GM19463 (cell line): ENCODE measurements around the gene PHYHIPL.
"Not testable (repeated sequence)": the region's sequence is repeated elsewhere in the genome, so short reads cannot be mapped to it uniquely, and the experiment has no call there.

Experiments
- ATAC-seq: cut with Tn5 transposase; IDR thresholded peaks from one replicate; pipeline ENCODE4 v1.9.1; 2021; ENCODE audit warnings: mild to moderate bottlenecking, moderate library complexity; ENCODE audit not compliant: unreplicated experiment

Gene PHYHIPL

DNA sequence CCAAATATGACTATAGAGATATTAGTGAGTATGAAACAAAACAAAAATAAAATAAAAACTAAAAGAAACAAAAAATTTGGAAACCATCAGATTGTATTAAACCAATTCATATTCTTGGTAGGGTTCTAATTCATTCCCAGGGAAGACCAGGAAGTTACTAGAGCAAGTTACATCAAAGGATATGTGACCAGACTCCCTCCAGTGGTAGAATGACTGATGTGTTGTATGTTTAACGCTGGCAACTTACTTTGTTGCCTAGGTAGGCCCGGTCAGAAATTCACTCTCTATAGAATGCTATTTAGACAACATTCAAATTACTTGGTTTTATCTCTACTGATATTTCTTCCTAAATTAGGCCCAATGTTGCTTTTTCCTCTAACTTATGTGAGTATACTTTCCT, 5.2 kb downstream of the PHYHIPL start:
- peak; percentile 62 for ATAC-seq

GRCh38 chr10:59190332-59190731, 13.9 kb downstream of the PHYHIPL start:
- ATAC-seq, result no peak

DNA sequence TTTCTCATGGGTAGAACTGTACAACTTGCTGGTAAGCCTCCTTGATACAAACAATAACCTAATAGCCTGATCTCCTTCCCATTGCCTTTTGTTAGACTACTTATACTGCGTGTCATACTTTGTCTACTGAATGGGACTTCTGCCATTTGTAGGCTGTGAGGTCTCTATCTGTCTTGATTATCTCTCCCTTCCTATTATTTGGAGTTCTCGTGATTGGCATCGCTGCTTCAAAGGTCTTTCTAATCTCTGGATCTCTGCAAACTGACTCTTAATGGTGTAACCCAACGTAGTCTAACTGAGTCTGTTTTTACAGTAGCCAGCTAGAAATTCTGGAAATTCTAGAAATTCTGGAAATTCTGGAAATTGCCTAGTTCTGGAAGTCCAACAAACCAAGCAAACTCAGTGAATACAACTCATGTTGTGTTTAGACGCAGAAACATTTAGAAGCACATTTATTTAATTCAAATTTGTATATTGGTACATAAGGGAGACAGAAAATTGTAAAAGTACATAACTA, 29.8 kb downstream of the PHYHIPL start:
- ATAC-seq, result no peak

GRCh38 chr10:59212301-59212798, 35.9 kb downstream of the PHYHIPL start:
- no peak for ATAC-seq

DNA sequence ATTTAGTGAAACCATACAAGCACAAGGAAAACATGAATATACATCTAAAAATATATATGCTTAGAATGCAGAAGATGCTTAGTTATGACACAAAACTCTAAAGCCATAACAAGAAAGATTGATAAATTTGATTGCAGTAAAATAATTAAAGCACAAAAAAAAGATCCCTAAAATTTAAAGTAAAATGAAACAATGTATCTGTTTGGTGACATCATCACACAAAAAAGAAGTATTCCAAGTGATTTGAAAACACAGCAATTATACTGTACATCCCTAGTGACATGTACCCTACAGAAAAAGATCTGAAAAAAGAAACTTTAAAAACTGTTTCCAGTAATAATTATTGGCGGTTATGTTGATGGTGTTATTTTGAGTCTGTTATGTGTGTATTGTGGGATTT, 37.7 kb downstream of the PHYHIPL start:
- ATAC-seq, result no peak

- no peak for ATAC-seq
Observed at GRCh38 chr10:59216178-59216869, 39.9 kb downstream of the PHYHIPL start.

GRCh38 chr10:59222788-59223187, 46.3 kb downstream of the PHYHIPL start:
- ATAC-seq, result no peak

DNA sequence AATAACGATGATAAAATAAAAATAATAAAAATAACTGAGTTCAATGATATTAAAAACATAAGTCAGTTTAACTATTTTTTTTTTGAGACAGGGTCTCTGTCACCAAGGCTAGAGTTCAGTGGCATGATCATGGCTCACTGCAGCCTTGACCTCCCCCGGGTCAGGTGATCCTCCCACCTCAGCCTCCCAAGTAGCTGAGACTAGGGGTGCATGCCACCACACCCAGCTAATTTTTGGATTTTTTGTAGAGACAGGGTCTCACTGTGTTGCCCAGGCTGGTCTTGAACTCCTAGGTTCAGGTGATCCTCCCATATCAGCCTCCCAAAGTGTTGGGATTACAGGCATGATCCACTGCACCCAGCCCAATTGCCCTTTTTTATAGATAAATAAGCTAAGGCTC, 47.2 kb downstream of the PHYHIPL start:
- ATAC-seq, result not testable (repeated sequence)

- no peak for ATAC-seq
Observed at GRCh38 chr10:59225211-59225610, 48.8 kb downstream of the PHYHIPL start.

DNA sequence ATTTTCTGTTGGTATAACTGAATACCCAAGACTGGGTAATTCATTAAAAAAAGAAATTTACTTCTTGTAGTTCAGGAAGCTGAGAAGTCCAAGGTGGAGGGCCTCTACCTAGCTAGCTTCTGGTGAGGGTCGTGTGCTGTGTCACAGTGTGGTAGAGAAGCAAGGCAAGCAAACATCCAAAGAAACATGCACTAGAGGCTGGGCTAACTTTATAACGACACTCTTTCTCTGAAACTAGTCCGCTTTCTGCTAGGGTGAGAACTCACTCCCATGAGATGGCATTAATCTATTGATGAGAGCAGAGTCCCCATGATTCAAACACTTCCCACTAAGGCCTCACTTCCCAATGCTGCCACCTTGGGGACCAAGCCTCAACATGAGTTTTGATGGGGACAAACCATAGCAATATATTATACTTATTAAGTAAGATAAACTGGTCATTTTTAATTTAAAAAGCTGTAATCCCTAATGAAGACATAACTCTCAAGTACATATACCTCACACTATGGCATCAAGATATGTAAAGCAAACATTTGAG, 50.8 kb downstream of the PHYHIPL start:
- ATAC-seq, result no peak

DNA sequence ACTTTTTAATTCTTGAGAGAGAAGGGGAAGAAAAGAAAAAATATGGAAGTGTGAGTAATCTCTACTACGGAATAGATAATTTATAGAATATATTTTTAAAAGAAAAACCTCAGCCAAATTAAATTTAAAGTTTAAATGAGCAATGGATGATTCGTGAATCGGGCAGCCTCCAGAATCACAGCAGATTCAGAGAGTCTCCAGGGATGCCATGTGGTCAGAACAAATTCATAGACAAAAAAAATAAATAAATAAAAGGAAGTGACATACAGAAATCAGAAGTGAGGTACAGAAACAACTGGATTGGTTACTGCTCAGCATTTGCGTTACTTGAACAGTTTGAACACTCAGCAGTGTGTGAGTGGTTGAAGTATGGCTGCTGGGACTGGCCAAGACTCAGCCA, 53.0 kb downstream of the PHYHIPL start:
- ATAC-seq, result no peak

DNA sequence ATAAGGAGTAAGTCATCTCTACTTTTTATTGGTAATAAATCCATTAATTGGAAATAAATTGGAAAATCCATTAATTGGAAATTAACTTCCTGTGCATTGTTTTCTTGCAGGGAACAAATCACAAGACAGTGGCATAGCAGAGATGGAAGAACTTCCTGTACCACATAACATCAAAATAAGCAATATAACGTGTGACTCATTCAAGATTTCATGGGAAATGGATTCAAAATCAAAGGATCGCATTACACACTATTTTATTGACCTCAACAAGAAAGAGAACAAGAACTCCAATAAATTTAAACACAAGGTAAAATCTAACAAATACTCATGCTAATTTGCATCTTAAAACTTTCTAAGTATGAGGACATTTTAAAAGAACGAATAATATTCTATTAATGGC, 57.8 kb downstream of the PHYHIPL start:
- ATAC-seq, result no peak

GRCh38 chr10:59234816-59235429, 58.5 kb downstream of the PHYHIPL start:
- ATAC-seq, result no peak

DNA sequence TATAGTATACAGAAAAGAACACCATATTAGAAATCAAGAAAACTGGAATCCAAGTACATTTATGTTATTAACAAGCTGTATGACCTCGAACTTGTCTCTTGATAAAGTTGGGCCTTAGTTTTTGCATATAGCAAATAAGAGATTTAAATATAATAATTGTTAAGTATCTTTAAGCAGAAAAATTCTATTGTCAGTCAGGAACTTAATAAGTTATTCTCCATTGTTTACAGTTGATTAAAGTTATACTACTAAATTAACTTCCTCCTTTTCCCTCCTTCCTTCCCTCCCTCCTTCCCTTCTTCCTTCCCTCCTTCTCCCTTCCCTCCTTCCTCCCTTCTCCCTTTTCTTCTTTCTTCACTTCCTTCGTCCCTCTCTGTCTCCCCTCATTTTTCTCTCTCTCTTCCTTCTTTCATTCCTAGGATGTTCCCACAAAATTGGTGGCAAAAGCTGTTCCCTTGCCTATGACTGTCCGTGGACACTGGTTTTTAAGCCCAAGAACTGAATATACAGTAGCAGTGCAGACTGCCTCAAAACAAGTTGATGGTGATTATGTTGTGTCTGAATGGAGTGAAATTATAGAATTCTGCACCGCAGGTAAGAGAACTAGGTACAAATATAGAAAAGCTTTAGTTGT, 59.7 kb downstream of the PHYHIPL start:
- no peak for ATAC-seq

DNA sequence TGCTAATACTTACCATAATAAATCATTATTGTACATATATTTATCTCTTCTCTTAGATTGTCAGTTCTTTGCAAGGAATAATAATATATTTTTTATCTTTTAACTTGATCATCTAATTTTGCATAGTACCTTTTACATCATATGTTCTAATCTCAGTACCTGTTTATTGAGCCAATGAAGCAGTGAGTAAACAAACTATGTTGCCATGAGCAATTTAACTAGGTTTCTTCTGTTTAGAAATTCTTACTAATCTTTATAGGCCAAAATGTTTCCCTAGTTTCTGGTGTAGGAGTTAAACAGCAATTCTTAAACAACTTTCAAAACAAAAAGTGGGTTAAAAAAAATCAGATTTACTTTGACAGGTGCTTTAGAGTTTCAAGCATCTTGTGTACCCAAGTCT, 61.3 kb downstream of the PHYHIPL start:
- ATAC-seq, result no peak

- not testable (repeated sequence) for ATAC-seq
Observed at GRCh38 chr10:59239108-59239507, 62.7 kb downstream of the PHYHIPL start.

- ATAC-seq, result no peak
Observed at GRCh38 chr10:59240582-59241183, 64.2 kb downstream of the PHYHIPL start.

DNA sequence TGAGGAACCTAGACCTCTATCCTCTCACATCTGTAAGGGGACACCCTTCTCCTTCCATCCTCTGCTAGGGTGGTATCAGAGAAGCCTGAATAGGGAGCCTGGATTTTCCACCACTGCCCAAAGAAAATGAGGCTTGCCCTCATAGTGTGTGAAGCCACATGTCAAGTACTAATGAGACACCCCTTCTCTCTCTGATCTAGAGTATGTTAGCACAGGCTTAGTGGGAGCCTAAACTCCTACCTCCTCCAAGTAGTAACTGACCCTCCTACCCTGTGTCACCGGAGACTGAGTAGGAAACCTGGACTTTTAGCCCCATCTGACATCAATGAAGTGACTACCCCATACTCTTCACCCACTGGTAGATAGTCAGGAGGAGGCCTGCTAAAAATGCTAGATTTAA, 65.6 kb downstream of the PHYHIPL start:
- no peak for ATAC-seq

DNA sequence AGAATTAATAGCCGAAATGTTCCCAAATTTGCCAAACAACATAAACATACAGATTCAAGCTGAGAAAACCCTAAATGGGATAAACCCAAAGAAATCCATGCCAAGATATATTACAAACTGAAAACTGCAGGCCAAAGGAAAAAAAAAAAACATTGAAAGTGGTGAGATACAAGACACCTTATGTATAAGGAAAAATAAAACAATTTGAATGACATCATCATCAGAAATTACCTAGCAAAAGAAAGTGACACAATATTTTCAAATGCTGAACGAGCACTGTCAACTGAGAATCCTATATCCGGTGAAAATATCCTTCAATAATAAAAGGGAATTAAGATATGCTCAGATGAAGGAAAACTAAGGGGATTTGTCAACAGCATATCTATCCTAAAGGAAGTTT, 66.5 kb downstream of the PHYHIPL start:
- no peak for ATAC-seq

GRCh38 chr10:59243611-59244195, 67.3 kb downstream of the PHYHIPL start:
- no peak for ATAC-seq

GRCh38 chr10:59244871-59245270, 68.4 kb downstream of the PHYHIPL start:
- no peak for ATAC-seq
